Dermis blood vessel endothelial cell (primary cell): ENCODE measurements around the gene CACNB4. TPM values are rescaled to one million over a fixed set of nuclear protein-coding genes. Genes with fewer than 3 reads are reported as not detected.
"Not testable (repeated sequence)": the region's sequence is repeated elsewhere in the genome, so short reads cannot be mapped to it uniquely, and the experiment has no call there.

Experiments used
- DNase-seq: peaks from one replicate; pipeline ENCODE4 v3.0.0; 2010
- total RNA-seq: library from RNA; depleted of rRNA; stranded (reverse); fragments of >200 nt; gene quantifications from 2 replicates; pipeline ENCODE4 v1.2.3, GENCODE V29; 2014

Gene CACNB4
- total RNA-seq, 1 donor from 2014 or later: 0.17 TPM

DNA sequence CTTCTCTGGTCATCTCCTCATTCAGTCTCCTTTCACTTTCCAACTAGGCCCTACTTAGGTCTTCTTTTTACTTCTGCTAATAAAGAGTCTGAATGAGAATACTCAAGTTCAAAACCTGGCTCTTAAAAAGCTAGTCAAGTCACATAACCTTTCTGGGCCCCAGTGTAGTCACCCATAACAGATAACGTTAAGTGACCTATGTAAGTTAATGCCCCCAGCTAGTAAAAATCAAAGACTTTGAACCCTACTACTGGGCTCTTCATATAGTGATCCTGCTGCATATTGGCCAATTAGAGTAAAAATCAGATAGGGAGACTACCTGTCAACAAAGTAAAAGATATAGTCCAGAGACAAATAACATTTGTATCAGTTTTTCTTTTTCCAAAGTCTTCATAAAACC, 288.4 kb downstream of the CACNB4 start:
- DNase-seq: no peak

DNA sequence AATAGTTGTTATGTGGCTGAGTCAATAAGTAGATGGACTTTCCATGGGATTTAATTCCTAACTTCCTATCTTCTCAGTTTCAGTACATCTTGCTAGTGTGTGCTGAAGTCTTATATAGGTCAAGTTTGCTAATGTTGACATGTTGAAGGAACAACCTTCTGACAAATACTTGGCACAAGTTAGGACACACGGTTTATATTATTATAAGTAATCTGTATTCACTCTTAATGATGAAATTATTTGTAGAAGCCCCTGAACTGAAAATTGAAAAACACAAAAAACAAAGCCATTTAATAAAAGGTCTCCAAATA, 289.8 kb downstream of the CACNB4 start:
- no peak for DNase-seq

DNA sequence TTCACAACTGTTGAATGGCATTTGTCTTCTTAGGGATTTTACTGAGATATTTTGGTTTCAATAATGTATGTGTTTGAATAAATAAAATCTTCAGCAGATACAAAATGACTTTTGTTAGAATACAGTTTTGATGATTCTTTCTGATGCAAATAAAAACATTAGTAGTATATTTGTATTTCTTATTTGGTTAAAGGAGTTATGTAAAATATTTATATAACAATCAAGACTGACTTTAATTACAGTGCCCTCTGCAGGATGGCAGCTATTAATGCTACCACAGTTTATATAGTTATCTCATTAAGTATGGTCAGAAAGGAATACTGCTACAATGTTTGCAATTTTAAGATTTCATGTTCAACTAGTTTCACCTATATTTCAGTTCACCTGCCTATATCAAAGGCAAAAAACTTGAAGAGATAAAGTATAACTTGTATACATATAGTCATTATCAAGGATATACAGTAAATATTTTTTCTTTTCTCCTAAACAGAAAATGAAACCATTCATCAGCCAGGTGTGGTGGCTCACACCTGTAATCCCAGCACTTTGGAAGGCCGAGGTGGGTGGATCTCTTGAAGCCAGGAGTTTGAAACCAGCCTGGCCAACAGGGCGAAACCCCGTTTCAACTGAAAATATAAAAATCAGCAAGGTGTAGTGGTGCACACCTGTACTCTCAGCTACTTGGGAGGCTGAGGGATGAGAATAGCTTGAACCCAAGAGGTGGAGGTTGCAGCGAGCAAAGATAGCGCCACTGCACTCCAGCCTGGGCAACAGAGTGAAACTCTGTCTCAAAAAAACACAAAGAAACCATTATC, 290.4 kb downstream of the CACNB4 start:
- peak; percentile 53 for DNase-seq

DNA sequence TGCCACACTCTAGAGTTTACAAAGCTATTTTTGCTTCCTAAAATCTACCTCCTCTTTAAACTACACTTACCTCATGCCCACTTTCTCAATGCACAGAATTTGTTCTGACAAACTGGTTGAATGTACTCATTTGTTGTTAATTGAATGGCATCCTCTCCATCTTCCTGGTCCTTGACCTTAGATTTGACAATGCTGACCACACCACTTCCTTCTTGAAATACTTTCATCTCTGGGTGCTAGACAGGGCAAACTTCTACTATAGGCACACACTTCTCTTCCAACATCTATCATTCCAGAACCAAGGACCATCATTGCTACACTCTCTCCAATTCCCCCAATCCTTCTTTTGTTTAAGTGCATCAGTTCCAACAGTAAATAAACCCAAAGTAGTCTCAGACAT, 292.9 kb downstream of the CACNB4 start:
- no peak for DNase-seq

DNA sequence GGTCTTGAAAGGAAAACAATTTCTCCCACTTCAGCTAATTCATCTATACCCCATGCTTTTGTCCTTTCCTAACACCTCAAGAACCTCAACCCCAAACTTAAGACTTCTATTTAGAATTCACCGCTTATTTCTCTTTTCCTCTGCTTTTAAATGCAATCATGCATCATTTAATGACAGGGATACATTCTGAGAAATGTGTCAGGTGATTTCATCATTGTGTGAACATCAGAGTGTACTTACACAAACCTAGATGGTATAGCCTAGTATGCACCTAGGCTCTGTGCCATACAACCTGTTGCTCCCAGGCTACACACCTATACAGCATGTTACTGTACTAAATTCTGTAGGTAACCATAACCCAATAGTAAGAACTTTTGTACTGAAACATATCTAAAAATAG, 293.5 kb downstream of the CACNB4 start:
- no peak for DNase-seq

DNA sequence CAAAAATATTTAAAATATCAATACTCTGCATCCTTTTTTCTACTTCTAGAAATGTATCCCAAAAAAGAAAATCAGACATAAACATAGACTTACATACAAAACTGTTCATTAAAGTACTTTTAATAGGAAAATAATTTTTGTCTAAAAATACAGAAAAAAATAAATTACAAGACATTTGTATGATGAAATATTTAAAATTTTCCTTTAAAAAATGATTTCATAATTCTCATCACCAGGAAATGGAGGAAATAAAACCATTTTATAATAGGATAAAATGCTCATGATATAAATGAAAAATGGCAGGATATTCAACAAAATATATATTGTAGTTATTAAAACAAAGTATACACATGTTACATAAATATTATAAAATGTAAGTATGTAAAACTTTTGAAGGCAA, 295.0 kb downstream of the CACNB4 start:
- no peak for DNase-seq

DNA sequence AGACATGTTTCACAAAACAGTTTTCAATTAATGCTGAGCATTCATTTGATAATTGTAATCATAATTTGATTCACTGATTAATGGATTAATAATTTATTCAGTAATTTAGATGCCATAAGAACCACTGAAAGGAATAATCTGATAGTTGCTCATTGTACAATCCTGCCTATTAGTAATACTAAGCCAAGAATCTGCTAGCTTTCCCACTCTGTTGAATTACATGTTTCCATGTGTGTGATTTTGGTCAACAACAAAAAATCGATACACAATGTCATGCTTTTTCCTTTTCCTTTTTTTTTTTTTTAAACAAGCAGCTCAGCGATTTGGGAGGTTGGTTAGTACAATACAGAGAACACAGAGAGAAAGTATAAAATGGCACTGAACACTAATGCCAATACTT, 296.5 kb downstream of the CACNB4 start:
- no peak for DNase-seq

DNA sequence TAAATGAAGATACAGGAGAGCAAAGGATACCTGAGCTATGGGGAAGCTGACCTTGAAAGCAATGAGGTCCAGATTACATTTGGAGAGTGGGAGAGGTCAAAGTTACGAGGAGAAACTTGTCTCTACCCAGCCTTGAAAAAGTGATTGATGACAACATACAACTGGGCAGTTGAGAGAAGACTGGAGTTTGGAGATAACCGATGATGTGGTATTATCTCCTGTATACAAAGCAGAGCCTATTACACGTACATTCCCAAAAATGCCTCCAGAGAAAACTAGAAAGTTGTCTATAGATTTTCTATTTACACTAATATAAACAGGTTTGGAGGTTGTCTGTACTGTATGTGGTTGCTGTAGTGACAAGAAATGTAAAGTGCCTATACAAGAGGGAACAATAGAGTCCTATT, 299.0 kb downstream of the CACNB4 start:
- DNase-seq: no peak

DNA sequence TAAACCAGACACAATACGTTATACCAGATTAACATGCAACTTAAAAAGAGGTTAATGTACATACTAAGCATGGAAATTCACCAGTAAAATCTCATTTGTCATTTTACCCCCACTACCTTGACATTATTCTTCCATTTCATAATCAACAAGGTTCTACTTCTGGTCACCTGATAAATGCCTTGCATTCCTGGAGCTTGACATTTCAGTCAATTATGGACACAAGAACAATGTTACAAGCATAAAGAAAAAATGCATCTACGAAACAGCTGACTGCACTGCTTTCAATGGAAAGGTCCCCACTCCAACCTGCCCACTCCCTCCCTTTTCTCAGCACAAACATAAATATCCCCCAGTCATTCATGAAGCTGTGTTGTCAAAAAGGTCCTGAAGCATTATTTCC, 302.1 kb downstream of the CACNB4 start:
- DNase-seq: peak; percentile 15

DNA sequence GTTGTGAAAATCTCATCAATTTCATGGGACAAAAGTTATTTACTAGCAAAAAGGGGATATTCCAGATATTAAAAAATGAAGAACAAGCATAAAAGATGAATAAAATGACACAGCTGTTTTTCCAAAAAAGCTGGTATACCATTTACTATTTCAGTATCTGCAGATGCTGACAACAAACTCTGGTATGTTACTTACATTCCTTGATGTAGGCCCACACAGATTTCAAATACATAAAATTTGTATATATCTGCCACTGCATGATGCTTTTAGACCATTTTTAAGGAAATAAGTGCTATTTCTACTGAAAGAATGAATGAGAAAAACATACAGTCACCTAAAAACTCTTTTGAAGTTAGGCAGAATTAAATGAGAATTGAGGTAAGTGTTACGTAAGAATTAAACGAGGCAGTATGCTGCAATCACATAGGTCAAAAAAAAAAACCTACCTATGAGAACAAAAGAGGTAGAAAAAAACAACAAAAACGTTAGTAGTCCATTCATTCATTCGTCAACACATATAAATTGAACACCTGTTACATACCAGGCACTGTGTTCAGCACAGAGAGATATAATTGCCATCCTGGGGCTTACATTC, 303.1 kb downstream of the CACNB4 start:
- DNase-seq: no peak

DNA sequence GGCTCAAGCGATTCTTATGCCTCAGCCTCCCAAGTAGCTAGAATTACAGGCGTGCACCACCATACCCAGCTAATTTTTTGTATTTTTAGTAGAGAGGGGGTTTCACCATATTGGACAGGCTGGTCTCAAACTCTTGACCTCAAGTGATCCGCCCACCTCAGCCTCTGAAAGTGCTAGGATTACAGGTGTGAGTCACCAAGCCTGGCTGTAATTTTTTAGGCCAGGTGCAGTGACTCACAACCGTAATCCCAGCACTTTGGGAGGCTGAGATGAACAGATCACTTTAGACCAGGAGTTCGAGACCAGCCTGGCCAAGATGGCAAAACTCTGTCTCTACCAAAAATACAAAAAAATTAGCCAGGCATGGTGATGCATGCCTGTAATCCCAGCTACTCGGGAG, 304.4 kb downstream of the CACNB4 start:
- not testable (repeated sequence) for DNase-seq

DNA sequence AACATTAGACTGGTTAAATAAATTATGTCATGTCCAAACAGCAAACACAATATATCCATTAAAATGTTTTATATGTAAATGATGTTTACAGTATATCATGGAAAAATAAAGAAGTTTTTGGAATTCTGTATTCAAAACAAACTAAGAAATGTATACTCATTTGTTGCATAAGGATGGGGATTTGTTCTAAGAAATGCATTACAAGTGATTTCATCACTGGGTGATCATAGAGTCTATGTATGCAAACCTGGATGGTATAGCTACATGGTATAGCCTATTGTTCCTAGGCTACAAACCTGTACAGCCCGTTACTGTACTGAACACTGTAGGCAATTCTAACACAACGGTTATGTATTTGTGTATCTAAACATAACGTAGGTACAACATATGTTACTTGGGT, 305.7 kb downstream of the CACNB4 start:
- no peak for DNase-seq

DNA sequence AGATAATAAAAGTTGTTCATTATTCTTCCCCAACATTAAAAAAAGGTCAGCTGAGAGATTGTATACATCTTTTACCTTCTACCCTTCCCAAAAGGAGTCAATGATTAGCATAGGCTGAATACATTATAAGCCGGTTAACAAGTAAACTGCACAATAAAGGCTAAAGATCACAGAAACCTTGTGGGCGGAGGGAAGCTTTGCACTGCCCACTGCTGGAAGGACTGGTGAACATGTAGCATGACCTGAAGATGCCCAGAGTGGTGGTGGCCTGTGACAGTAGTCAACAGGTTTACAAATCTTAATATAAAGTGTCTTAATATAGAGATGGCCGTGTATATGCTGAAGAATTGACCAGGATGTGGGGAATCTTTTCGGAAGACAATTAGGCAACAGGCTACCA, 306.3 kb downstream of the CACNB4 start:
- no peak for DNase-seq

DNA sequence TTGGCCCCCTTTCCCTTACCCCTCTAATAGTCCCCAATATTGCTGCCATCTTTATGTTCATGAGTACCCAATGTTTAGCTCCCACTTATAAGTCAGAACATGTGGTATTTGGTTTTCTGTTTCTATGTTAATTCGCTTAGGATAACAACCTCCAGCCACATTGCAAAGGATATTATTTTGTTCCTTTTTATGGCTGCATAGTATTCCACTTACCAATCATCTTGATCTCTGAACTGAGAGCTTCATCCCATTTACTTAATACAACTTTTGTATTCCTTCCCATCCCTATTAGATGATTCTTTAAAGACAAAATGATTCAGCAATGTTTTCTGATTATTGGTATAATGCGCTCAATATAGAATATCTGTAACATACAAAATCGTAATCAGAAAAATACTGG, 307.3 kb downstream of the CACNB4 start:
- DNase-seq: no peak

DNA sequence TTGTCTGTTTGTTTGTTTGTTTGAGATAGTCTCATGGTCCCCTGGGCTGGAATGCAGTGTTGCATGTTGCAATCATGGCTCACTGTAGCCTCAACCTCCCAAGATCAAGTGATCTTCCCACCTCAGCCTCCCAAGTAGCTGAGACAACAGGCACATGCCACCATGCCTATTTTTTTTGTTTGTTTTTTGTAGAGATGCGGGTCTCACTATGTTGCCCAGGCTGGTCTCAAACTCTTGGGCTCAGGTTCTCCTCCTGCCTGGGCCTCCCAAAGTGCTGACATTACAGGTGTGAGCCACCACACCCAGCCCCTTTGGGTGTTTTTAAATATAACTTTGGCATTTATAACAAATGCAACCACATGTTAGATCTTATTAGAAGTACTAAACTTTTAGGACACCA, 308.2 kb downstream of the CACNB4 start:
- no peak for DNase-seq

DNA sequence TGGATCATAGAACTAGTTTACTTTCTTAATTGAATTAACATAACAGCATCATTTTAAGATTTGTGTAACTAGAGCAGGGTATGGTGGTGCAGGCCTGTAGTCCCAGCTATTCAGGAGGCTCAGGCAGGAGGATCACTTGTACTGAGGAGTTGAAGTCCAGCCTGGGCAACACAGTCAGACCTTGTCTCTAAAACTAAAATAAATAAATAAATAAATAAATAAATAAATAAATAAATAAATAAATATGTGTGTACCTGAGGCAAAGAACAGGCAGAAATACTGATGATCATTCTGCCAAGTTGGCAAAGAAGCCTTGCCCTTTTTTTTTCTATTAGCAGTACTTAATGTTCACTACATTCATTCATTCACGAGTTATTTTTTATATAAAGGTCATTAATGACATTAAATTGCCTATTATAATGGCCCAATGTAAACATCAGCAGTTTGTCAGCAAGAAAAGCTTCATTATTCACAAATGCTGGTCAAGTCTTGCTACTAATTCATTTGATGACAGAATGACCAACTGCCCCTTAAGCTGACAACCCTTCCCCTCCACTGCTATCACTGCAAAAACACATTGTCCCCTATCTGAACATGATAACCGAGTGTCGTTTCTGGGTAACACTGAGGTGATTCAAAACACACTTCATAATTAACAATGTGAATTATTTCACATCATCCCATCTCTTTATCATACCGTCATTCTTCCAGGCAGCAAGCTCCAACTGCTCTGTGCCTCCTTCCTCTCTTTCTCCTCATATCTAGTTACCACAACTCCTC, 309.6 kb downstream of the CACNB4 start:
- no peak for DNase-seq

DNA sequence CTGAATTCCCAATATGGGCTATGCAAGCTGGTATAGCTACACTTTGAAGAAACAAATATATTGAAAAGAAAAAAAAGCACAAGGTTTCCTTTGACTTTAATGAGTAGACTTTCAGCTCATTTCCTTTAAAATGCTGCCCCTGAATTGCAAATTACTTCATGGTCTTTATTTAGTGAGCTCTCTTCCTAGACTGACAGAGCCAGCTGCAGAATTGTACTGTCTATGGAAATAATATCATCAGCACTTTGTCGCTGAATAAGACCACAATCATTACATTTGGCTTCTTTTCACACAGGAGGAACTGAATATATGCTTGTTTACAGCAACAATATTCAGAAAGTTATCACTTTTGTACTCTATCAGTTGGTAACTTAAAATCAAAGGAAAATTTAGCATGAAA, 312.4 kb downstream of the CACNB4 start:
- no peak for DNase-seq

DNA sequence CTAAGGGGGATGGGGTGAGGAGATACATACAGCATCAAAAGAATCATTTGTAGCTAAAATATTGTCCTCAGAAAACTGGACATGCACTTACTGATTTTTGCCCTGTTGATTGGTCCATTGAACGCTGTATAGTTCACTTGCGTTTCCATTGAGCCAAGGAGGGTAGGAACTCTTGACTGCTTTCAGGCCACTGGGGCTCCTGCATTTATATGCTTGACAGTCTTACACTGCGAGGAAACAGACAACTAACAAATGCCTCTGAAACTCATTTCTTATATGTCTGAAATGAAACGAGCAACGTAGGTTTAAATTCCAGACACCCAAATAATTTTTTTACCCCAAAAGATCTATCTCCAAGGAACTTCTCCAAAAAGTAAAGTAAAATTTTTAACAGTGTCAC, 312.8 kb downstream of the CACNB4 start:
- DNase-seq: no peak

DNA sequence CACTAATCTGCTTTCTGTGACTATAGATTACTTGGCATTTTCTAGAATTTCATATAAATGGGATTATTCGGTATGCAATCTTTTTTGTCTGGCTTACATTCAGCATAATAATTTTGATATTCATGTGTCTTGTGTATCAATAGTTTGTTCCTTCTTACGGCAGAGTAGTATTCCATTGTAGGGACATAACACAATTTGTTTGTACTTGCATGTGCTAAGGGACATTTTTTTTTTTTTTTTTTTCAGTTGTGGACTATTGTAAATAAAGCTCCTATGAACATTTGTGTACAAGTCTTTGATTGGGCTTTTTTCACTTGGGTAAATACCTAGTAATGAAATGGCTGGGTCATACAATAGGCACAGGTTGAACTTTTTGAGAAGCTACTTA, 315.7 kb downstream of the CACNB4 start:
- DNase-seq: no peak

Other genes starting within 250 kb of the CACNB4 start
- 28.9 and 30.6 TPM in 2 replicates for gene STAM2, start 76.7 kb upstream of the CACNB4 start, total RNA-seq
- 44.4 and 60.6 TPM in 2 replicates for gene FMNL2, start 236.1 kb upstream of the CACNB4 start, total RNA-seq